Thyroid gland (tissue), 4 donors: ENCODE data around the gene PKP3.

ENCODE experiments used
- POLR2A ChIP-seq, 2 donors: fragments of 450-650 bp; IDR thresholded peaks; one replicate each; pipeline ENCODE4 v1.6.1; 2017; ENCODE audit warnings: antibody characterized with exemption in 2 of 2, mild to moderate bottlenecking in 2 of 2, moderate library complexity in 1 of 2
- TF ChIP-seq, protein P1 (sequence below), 6 experiments: fragments of 200-600 bp in 3 of 6; fragments of 450-650 bp in 3 of 6; sonication (generic) in 3 of 6; IDR thresholded peaks; one replicate each; pipeline ENCODE4 v1.5.1; 2016 to 2019; ENCODE audit warnings: antibody characterized with exemption in 6 of 6, mild to moderate bottlenecking in 2 of 6, inconsistent platforms in 1 of 6, moderate library complexity in 1 of 6

- TF ChIP-seq, protein P1, sequence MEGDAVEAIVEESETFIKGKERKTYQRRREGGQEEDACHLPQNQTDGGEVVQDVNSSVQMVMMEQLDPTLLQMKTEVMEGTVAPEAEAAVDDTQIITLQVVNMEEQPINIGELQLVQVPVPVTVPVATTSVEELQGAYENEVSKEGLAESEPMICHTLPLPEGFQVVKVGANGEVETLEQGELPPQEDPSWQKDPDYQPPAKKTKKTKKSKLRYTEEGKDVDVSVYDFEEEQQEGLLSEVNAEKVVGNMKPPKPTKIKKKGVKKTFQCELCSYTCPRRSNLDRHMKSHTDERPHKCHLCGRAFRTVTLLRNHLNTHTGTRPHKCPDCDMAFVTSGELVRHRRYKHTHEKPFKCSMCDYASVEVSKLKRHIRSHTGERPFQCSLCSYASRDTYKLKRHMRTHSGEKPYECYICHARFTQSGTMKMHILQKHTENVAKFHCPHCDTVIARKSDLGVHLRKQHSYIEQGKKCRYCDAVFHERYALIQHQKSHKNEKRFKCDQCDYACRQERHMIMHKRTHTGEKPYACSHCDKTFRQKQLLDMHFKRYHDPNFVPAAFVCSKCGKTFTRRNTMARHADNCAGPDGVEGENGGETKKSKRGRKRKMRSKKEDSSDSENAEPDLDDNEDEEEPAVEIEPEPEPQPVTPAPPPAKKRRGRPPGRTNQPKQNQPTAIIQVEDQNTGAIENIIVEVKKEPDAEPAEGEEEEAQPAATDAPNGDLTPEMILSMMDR (IDR thresholded peaks at IDR 0.05) = no peak
- no peak for TF ChIP-seq POLR2A (IDR thresholded peaks at IDR 0.05)
These were observed 31.3 kb downstream of the PKP3 start for GRCh38 chr11:425301-425700.
